HepG2 (cell line): Measurements from ENCODE around the gene RAB11FIP5. TPM values are rescaled to one million over a fixed set of nuclear protein-coding genes. Genes with fewer than 3 reads are reported as not detected.

Experiments used
- BCL6 ChIP-seq: IDR thresholded peaks from 2 replicates; pipeline ENCODE4 v1.6.1; 2016; ENCODE audit warnings: missing genetic modification reagents, missing compliant biosample characterization
- CERS6 ChIP-seq: sonication (generic); formaldehyde crosslinking; IDR thresholded peaks from 2 replicates; pipeline ENCODE4 v1.5.0; 2020; ENCODE audit warnings: missing genetic modification reagents
- CHD2 ChIP-seq: IDR thresholded peaks from 2 replicates; pipeline ENCODE4 v1.6.1; 2011; ENCODE audit warnings: low read depth, low read length, improper control_type of control experiment
- HNF1A ChIP-seq, 2 experiments: sonication (generic) in 1 of 2; formaldehyde crosslinking in 1 of 2; IDR thresholded peaks; 2 replicates each; pipeline versions ENCODE4 v1.4.0 to v1.6.1; 2016 to 2020; ENCODE audit warnings: borderline replicate concordance in 1 of 2, low read depth in 1 of 2, mild to moderate bottlenecking in 1 of 2, missing genetic modification reagents in 1 of 2
- SRSF9 ChIP-seq: fragments of 200-400 bp; formaldehyde crosslinking; IDR thresholded peaks from 2 replicates; pipeline ENCODE4 v1.6.1; 2018; ENCODE audit warnings: borderline replicate concordance, mild to moderate bottlenecking, low read depth, low read length; ENCODE audit not compliant: insufficient read depth, poor library complexity, severe bottlenecking
- SSRP1 ChIP-seq: IDR thresholded peaks from 2 replicates; pipeline ENCODE4 v1.6.1; 2016; ENCODE audit warnings: control low read depth
- TBX2 ChIP-seq: sonication (generic); formaldehyde crosslinking; IDR thresholded peaks from 2 replicates; pipeline ENCODE4 v1.5.0; 2020; ENCODE audit warnings: missing genetic modification reagents, mild to moderate bottlenecking, borderline replicate concordance
- ZBTB33 ChIP-seq: sonication (generic); formaldehyde crosslinking; IDR thresholded peaks from 2 replicates; pipeline ENCODE4 v1.4.0; 2020; ENCODE audit warnings: missing genetic modification reagents
- ZNF121 ChIP-seq: sonication (generic); formaldehyde crosslinking; IDR thresholded peaks from 2 replicates; pipeline ENCODE4 v1.5.0; 2020; ENCODE audit warnings: mild to moderate bottlenecking, missing genetic modification reagents
- ZNF224 ChIP-seq: sonication (generic); formaldehyde crosslinking; IDR thresholded peaks from 2 replicates; pipeline ENCODE4 v1.5.0; 2020; ENCODE audit warnings: mild to moderate bottlenecking, missing genetic modification reagents
- ZNF264 ChIP-seq: sonication (generic); formaldehyde crosslinking; IDR thresholded peaks from 2 replicates; pipeline ENCODE4 v1.4.0; 2020; ENCODE audit warnings: missing genetic modification reagents
- ZNF362 ChIP-seq: sonication (generic); formaldehyde crosslinking; IDR thresholded peaks from 2 replicates; pipeline ENCODE4 v1.4.0; 2020; ENCODE audit warnings: missing genetic modification reagents, mild to moderate bottlenecking, borderline replicate concordance
- ZNF512B ChIP-seq: sonication (generic); formaldehyde crosslinking; IDR thresholded peaks from 2 replicates; pipeline ENCODE4 v1.5.1; 2020; ENCODE audit warnings: missing genetic modification reagents, mild to moderate bottlenecking, borderline replicate concordance
- ZNF746 ChIP-seq: sonication (generic); formaldehyde crosslinking; IDR thresholded peaks from 2 replicates; pipeline ENCODE4 v1.8.0; 2022; ENCODE audit warnings: mild to moderate bottlenecking, missing genetic modification reagents
- polyA plus RNA-seq, 8 experiments: library from polyadenylated mRNA; depleted of rRNA in 3 of 8; stranded (reverse) in 7 of 8; unstranded in 1 of 8; fragments of >200 nt; fragmentation: Illumina TruSeq in 4 of 8; extraction: Trizol in 4 of 8; gene quantifications; 2 replicates each; pipeline versions ENCODE4 v1.2.1 to v1.2.3, GENCODE V29; 2011 to 2016; ENCODE audit warnings: low read depth in 4 of 8, missing spikeins in 1 of 8, mixed read lengths in 1 of 8; ENCODE audit not compliant: insufficient read depth in 1 of 8
- total RNA-seq, 5 experiments: library from RNA; depleted of rRNA; stranded (reverse); fragments of >200 nt; fragmentation: Illumina TruSeq; extraction: Trizol; gene quantifications; 2 replicates each; pipeline ENCODE4 v1.2.3, GENCODE V29; 2016; ENCODE audit warnings: low read depth in 1 of 5

RAB11FIP5 gene
- total and polyA plus RNA-seq, 2 of the 13 experiments (the other 11 are each of a cell fraction or from before 2014, with no cell fraction given): 9.4 to 22.9 TPM

GRCh38 chr2:73112026-73112912 lies 479 bp downstream of the RAB11FIP5 start (continued):
- TF ChIP-seq BCL6: peak; percentile 32
- TF ChIP-seq CHD2: no peak
- TF ChIP-seq ZBTB33 (CRISPR knock-in tag): no peak
- no peak for TF ChIP-seq CERS6 (CRISPR knock-in tag)
- TF ChIP-seq HNF1A (IDR thresholded peaks at IDR 0.05; ENCODE audit: low read depth): no peak
- peak; percentile 45; the same call in 1 of the 2 replicates for TF ChIP-seq HNF1A (CRISPR knock-in tag; IDR thresholded peaks at IDR 0.05; ENCODE audit: borderline replicate concordance)
- 0 out of 2 replicates have a peak, but pooled peaks have one; percentile 62 for TF ChIP-seq ZNF121 (CRISPR knock-in tag)
- TF ChIP-seq ZNF512B (CRISPR knock-in tag): 0 out of 2 replicates have a peak, but pooled peaks have one; percentile 65
- TF ChIP-seq SSRP1 (CRISPR knock-in tag): no peak
- TF ChIP-seq SRSF9: no peak
- TF ChIP-seq ZNF224 (CRISPR knock-in tag): no peak
- TF ChIP-seq ZNF362 (CRISPR knock-in tag): peak; percentile 15; the same call in 1 of the 2 replicates
- no peak for TF ChIP-seq ZNF264 (CRISPR knock-in tag)
- TF ChIP-seq ZNF746 (CRISPR knock-in tag): peak; percentile 67; the same call in 1 of the 2 replicates
- peak; percentile 73 for TF ChIP-seq TBX2
